K562 (cell line): ENCODE measurements around the gene FAM83E. TPM values are rescaled to one million over a fixed set of nuclear protein-coding genes. Genes with fewer than 3 reads are reported as not detected.
A peak's percentile ranks its signal among the peaks of the same experiment; 100 is the strongest.

ENCODE experiments used
- ATAC-seq: fragments of 200-7000 bp; cut with Tn5 transposase; 3 replicates; pipeline ENCODE4 v1.9.1; 2020; ENCODE audit warnings: moderate library complexity
- BruUV-seq: library from RNA; stranded (reverse); fragments of 400-500 nt; replicated peaks from 2 replicates; lab custom pipeline; 2021; lab: Mats Ljungman, UMichigan
- CTCF ChIA-PET: fragments of 300-600 bp; formaldehyde crosslinking; extraction: SDS; loops from one replicate; lab custom pipeline; 2021; ENCODE audit warnings: low intra/inter-chr PET ratio; lab: Yijun Ruan, JAX
- POLR2A ChIA-PET: fragments of 300-600, 350-650 bp; sonication (Branson Sonifier 250); formaldehyde crosslinking; extraction: SDS; loops from one replicate; lab custom pipeline; 2021; ENCODE audit warnings: antibody characterized with exemption, inconsistent platforms; lab: Yijun Ruan, JAX
- DNase-seq, 4 experiments: peaks; one replicate each; pipeline versions ENCODE4 v3.0.0 to v3.0.0-alpha.2; 2011 to 2018; ENCODE audit warnings: low spot score in 3 of 4, mixed read lengths in 3 of 4; ENCODE audit errors: extremely low read depth in 1 of 4
- FAIRE-seq: peaks from 2 replicates; lab custom pipeline; 2011; peaks lifted over from hg19 to GRCh38; lab: Jason Lieb, UNC
- H2AFZ ChIP-seq: 2 replicates; pipeline ENCODE4 v1.6.0; 2011; ENCODE audit warnings: low read depth, low read length, control low read depth, inconsistent platforms
- H3K27ac ChIP-seq: fragments of 200-600 bp; 3 replicates; pipeline ENCODE4 v1.8.0; 2011; ENCODE audit warnings: low read depth, mild to moderate bottlenecking, control low read depth, inconsistent platforms, low read length, moderate library complexity, mixed read lengths; ENCODE audit errors: extremely low read depth
- H3K27me3 ChIP-seq, 2 experiments: fragments of 300-600 bp in 1 of 2; 2 replicates in 1 of 2; 3 replicates in 1 of 2; pipeline versions ENCODE4 v1.6.0 to v1.8.0; 2011; ENCODE audit warnings: inconsistent platforms in 2 of 2, low read length in 2 of 2, mild to moderate bottlenecking in 1 of 2, mixed read lengths in 1 of 2, moderate library complexity in 1 of 2; ENCODE audit not compliant: control insufficient read depth in 2 of 2, insufficient read depth in 2 of 2
- H3K36me3 ChIP-seq: fragments of 300-600 bp; 3 replicates; pipeline ENCODE4 v1.8.0; 2011; ENCODE audit warnings: mild to moderate bottlenecking, low read length, inconsistent platforms; ENCODE audit not compliant: control insufficient read depth, insufficient read depth
- H3K4me1 ChIP-seq, 2 experiments: fragments of 200-600 bp in 1 of 2; replicated peaks in 1 of 2; 2 replicates in 1 of 2; 3 replicates in 1 of 2; pipeline versions ENCODE4 v1.5.1 to v1.8.0; 2011; ENCODE audit warnings: inconsistent platforms in 2 of 2, low read length in 2 of 2, mild to moderate bottlenecking in 1 of 2, mixed read lengths in 1 of 2, moderate library complexity in 1 of 2; ENCODE audit not compliant: control insufficient read depth in 2 of 2, insufficient read depth in 2 of 2
- H3K4me2 ChIP-seq: 2 replicates; pipeline ENCODE4 v1.6.1; 2011; ENCODE audit warnings: low read length, control low read depth, inconsistent platforms, mixed read lengths; ENCODE audit not compliant: insufficient read depth
- H3K4me3 ChIP-seq: fragments of 200-600 bp; sonication (generic), shearing (Covaris generic); 2 replicates; pipeline ENCODE4 v1.5.1; 2016; ENCODE audit warnings: control low read depth, inconsistent platforms
- H3K79me2 ChIP-seq: fragments of 200-600 bp; 3 replicates; pipeline ENCODE4 v1.8.0; 2011; ENCODE audit warnings: low read length, inconsistent platforms; ENCODE audit not compliant: control insufficient read depth, insufficient read depth
- H3K9ac ChIP-seq, 2 experiments: 2 replicates each; pipeline versions ENCODE4 v1.6.0 to v1.6.1; 2011; ENCODE audit warnings: low read depth in 2 of 2, low read length in 2 of 2, control low read depth in 1 of 2, inconsistent platforms in 1 of 2, mild to moderate bottlenecking in 1 of 2, mixed read lengths in 1 of 2; ENCODE audit not compliant: insufficient read depth in 1 of 2
- H3K9me1 ChIP-seq: one replicate; pipeline ENCODE4 v1.6.0; 2011; ENCODE audit warnings: inconsistent platforms, mild to moderate bottlenecking, low read length, moderate library complexity; ENCODE audit not compliant: control insufficient read depth, insufficient read depth
- H3K9me3 ChIP-seq: replicated peaks from 2 replicates; pipeline ENCODE4 v1.5.1; 2011; ENCODE audit warnings: low read depth, low read length, inconsistent platforms; ENCODE audit not compliant: control insufficient read depth, insufficient read depth
- H4K20me1 ChIP-seq: replicated peaks from 2 replicates; pipeline ENCODE4 v1.6.1; 2011; ENCODE audit warnings: low read length, inconsistent platforms, mixed read lengths; ENCODE audit not compliant: control insufficient read depth, insufficient read depth
- ATF3 ChIP-seq, 2 experiments: fragments of 450-650 bp in 1 of 2; sonication (generic) in 1 of 2; formaldehyde crosslinking in 1 of 2; IDR thresholded peaks in 1 of 2; conservative IDR thresholded peaks in 1 of 2; 2 replicates each; pipeline versions ENCODE4 v1.6.1 to v1.8.1; 2016 to 2023; ENCODE audit warnings: mild to moderate bottlenecking in 2 of 2, moderate library complexity in 2 of 2, inconsistent platforms in 1 of 2, missing genetic modification reagents in 1 of 2
- BCOR ChIP-seq: fragments of 450-650 bp; IDR thresholded peaks from 2 replicates; pipeline ENCODE4 v1.6.1; 2016
- CC2D1A ChIP-seq: fragments of 450-650 bp; IDR thresholded peaks from 2 replicates; pipeline ENCODE4 v1.6.1; 2017; ENCODE audit warnings: mild to moderate bottlenecking
- MTA2 ChIP-seq: fragments of 450-650 bp; IDR thresholded peaks from 2 replicates; pipeline ENCODE4 v1.6.1; 2016; ENCODE audit warnings: low read depth
- PPARD ChIP-seq: fragments of 250-450 bp; sonication (Bioruptor Pico); IDR thresholded peaks from 2 replicates; pipeline ENCODE4 v1.8.0; 2022; ENCODE audit warnings: inconsistent platforms, mild to moderate bottlenecking, moderate library complexity
- ZNF121 ChIP-seq: sonication (generic); formaldehyde crosslinking; conservative IDR thresholded peaks from 2 replicates; pipeline ENCODE4 v1.8.0; 2022; ENCODE audit warnings: missing genetic modification reagents
- WGBS: fragments of 100-300 bp; shearing (Covaris generic); methylation state at CpG from one replicate; pipeline ENCODE4 v1.1.6; 2016; ENCODE audit warnings: low coverage, mixed read lengths; ENCODE audit not compliant: insufficient coverage; ENCODE audit errors: missing lambda C conversion rate; 5-methylcytosine and 5-hydroxymethylcytosine counted together
- in situ Hi-C: fragments of 300-500 bp; cut with MboI; formaldehyde crosslinking; loops from 4 replicates; pipeline ENCODE4 v1.15.0; 2018; ENCODE audit warnings: inconsistent platforms, mixed read lengths
- intact Hi-C: fragments of 100-400 bp; cut with micrococcal nuclease; formaldehyde crosslinking; loops from 2 replicates; pipeline ENCODE4 v1.14.2; 2022
- polyA plus RNA-seq, 8 experiments: library from polyadenylated mRNA; depleted of rRNA in 4 of 8; stranded (reverse) in 5 of 8; unstranded in 3 of 8; fragments of >200 nt; fragmentation: Nextera tagmentation in 2 of 8; fragmentation: Illumina TruSeq in 1 of 8; extraction: Ambion mirVana in 2 of 8; extraction: Trizol in 1 of 8; gene quantifications; 2 replicates each; pipeline versions ENCODE4 v1.2.1 to v1.2.3, GENCODE V29; 2011 to 2014; ENCODE audit warnings: inconsistent platforms in 1 of 8, missing spikeins in 1 of 8
- total RNA-seq, 7 experiments: library from RNA; depleted of rRNA in 6 of 7; stranded (reverse); fragments of >200 nt in 6 of 7; fragmentation: Illumina TruSeq in 2 of 7; extraction: Trizol in 2 of 7; gene quantifications; 2 replicates each; pipeline versions ENCODE4 v1.2.1 to v1.2.3, GENCODE V29; 2011 to 2021; ENCODE audit warnings: low replicate concordance in 1 of 7

FAM83E gene
- total and polyA plus RNA-seq, 9 of the 15 experiments (the other 6 are each of a cell fraction or from before 2014, with no cell fraction given): 0.15 to 0.87 (median 0.29) TPM; not detected in 4

GRCh38 chr19:48600679-48601417 lies 14.0 kb downstream of the FAM83E start:
- POLR2A ChIA-PET: interaction anchor here (0.6 to 1.1 kb wide), 2 partner anchors 16 to 37 kb away, joined by 3 to 4 read pairs; no protein-coding TSS in a partner anchor

More at GRCh38 chr19:48600679-48601417, 14.0 kb downstream of the FAM83E start:
- ATAC-seq (no peak; the same call in 2 of the 3 replicates), FAIRE-seq (no peak), DNase-seq (no peak)
- H3K27me3 ChIP-seq: peaks cover 0 to 7% of the 10 kb centered on the region in 2 experiments; a peak in 2 of 5 replicates
- 0 out of 2 replicates have a peak, but pooled peaks cover 2% of the 10 kb centered on the region for H4K20me1 ChIP-seq
- no peaks in the 10 kb centered on the region for H3K79me2 ChIP-seq
- no peaks in the 10 kb centered on the region for H3K36me3 ChIP-seq
- WGBS: 41% methylated on average over 11 of the region's 21 CpGs
- CTCF ChIA-PET: no interaction called here
- H3K4me3 ChIP-seq: no peak overlapping the region
- intact Hi-C loops (no loop called here), in situ Hi-C loops (no loop called here)
- H2AFZ ChIP-seq: no peak overlapping the region
- peaks cover 0 to 29% of the 10 kb centered on the region in 2 experiments; a peak in 2 of 5 replicates for H3K4me1 ChIP-seq
- no peaks in the 10 kb centered on the region for H3K9me3 ChIP-seq
- H3K9ac ChIP-seq: peak overlapping the region in 1 of 2 experiments; percentile 26; a peak in 2 of 4 replicates
- no peak overlapping the region for H3K4me2 ChIP-seq
- no peak overlapping the region for H3K27ac ChIP-seq
- TF ChIP-seq ZNF121 (CRISPR knock-in tag) (peak; percentile 87), BCOR (0 out of 2 replicates have a peak, but pooled peaks have one; percentile 4), CC2D1A (no peak), ATF3 (IDR thresholded peaks at IDR 0.05) (no peak), ATF3 (CRISPR knock-in tag; conservative IDR thresholded peaks at IDR 0.05) (no peak), PPARD (no peak), MTA2 (no peak)
- BruUV-seq: no TSS peak
- H3K9me1 ChIP-seq: peaks cover 2% of the 10 kb centered on the region
